Measurements from ENCODE around the gene GSTO1.

Gene GSTO1

GRCh38 chr10:104299031-104299904, 44.6 kb downstream of the GSTO1 start:
- peaks cover 15% of the 10 kb centered on the region; the same call in 1 of the 2 replicates for H3F3A ChIP-seq (ENCODE audit: insufficient read depth, low read length)
- no peak overlapping the region for H3K4me3 ChIP-seq (ENCODE audit: low read length)
- no peaks in the 10 kb centered on the region for H3K9me2 ChIP-seq (replicated peaks; ENCODE audit: insufficient read depth, low read length)
- no peak for TF ChIP-seq CTCF (IDR thresholded peaks at IDR 0.05; ENCODE audit: low read length)
- no peak for TF ChIP-seq EZH2 (optimal IDR thresholded peaks at IDR 0.05; ENCODE audit: low read depth, low read length)
- no peak for TF ChIP-seq EZH2phosphoT487 (IDR thresholded peaks at IDR 0.05; ENCODE audit: low read length)
- no peak overlapping the region for H2AFZ ChIP-seq (ENCODE audit: low read length)
- no peak overlapping the region for H3K27ac ChIP-seq (ENCODE audit: low read length)
- H3K9ac ChIP-seq (ENCODE audit: low read length) = no peak overlapping the region
- no peaks in the 10 kb centered on the region for H3K79me2 ChIP-seq (ENCODE audit: low read length)
- H3K27me3 ChIP-seq (replicated peaks; ENCODE audit: insufficient read depth, low read length) = no peaks in the 10 kb centered on the region
- no peak overlapping the region for H3K4me2 ChIP-seq (ENCODE audit: low read depth, low read length)
- no peaks in the 10 kb centered on the region for H3K9me3 ChIP-seq (replicated peaks; ENCODE audit: insufficient read depth, low read length)
- no peaks in the 10 kb centered on the region for H3K36me3 ChIP-seq (replicated peaks; ENCODE audit: insufficient read depth, low read length)
- H3K4me1 ChIP-seq (ENCODE audit: low read length) = peaks cover 18% of the 10 kb centered on the region
- H4K20me1 ChIP-seq (ENCODE audit: insufficient read depth, low read length) = no peaks in the 10 kb centered on the region
- DNase-seq = no peak

- H3K79me2 ChIP-seq (ENCODE audit: low read length) = no peaks in the 10 kb centered on the region
- peak overlapping the region; percentile 85 for H3K27ac ChIP-seq (ENCODE audit: low read length)
- peak overlapping the region; percentile 81 for H2AFZ ChIP-seq (ENCODE audit: low read length)
- DNase-seq = no peak
- H3K4me2 ChIP-seq (ENCODE audit: low read depth, low read length) = peak overlapping the region; percentile 49
- peaks cover 18% of the 10 kb centered on the region for H3K4me1 ChIP-seq (ENCODE audit: low read length)
- TF ChIP-seq EZH2phosphoT487 (IDR thresholded peaks at IDR 0.05; ENCODE audit: low read length) = no peak
- TF ChIP-seq EZH2 (optimal IDR thresholded peaks at IDR 0.05; ENCODE audit: low read depth, low read length) = no peak
- TF ChIP-seq CTCF (IDR thresholded peaks at IDR 0.05; ENCODE audit: low read length) = no peak
- no peaks in the 10 kb centered on the region for H3K36me3 ChIP-seq (replicated peaks; ENCODE audit: insufficient read depth, low read length)
- H3K9me2 ChIP-seq (replicated peaks; ENCODE audit: insufficient read depth, low read length) = no peaks in the 10 kb centered on the region
- no peaks in the 10 kb centered on the region for H3K9me3 ChIP-seq (replicated peaks; ENCODE audit: insufficient read depth, low read length)
- H3K4me3 ChIP-seq (ENCODE audit: low read length) = 0 out of 2 replicates have a peak overlapping the region, but pooled peaks have one; percentile 4
- H3K27me3 ChIP-seq (replicated peaks; ENCODE audit: insufficient read depth, low read length) = no peaks in the 10 kb centered on the region
- H4K20me1 ChIP-seq (ENCODE audit: insufficient read depth, low read length) = no peaks in the 10 kb centered on the region
- H3K9ac ChIP-seq (ENCODE audit: low read length) = peak overlapping the region; percentile 63
- H3F3A ChIP-seq (ENCODE audit: insufficient read depth, low read length) = peaks cover 15% of the 10 kb centered on the region; the same call in 1 of the 2 replicates
Observed at GRCh38 chr10:104300002-104300735, 45.5 kb downstream of the GSTO1 start.

GRCh38 chr10:104300736-104301292, 46.1 kb downstream of the GSTO1 start:
- Histone ChIP-seq H3K79me2 (ENCODE audit: low read length) (no peaks in the 10 kb centered on the region), H3K9me2 (replicated peaks; ENCODE audit: insufficient read depth, low read length) (no peaks in the 10 kb centered on the region), H3K9ac (ENCODE audit: low read length) (peak overlapping the region; percentile 63), H3K27me3 (replicated peaks; ENCODE audit: insufficient read depth, low read length) (no peaks in the 10 kb centered on the region), H4K20me1 (ENCODE audit: insufficient read depth, low read length) (no peaks in the 10 kb centered on the region), H2AFZ (ENCODE audit: low read length) (peak overlapping the region; percentile 81), H3K4me2 (ENCODE audit: low read depth, low read length) (peak overlapping the region; percentile 49), H3K4me3 (ENCODE audit: low read length) (peak overlapping the region; percentile 17; the same call in 1 of the 2 replicates), H3K27ac (ENCODE audit: low read length) (peak overlapping the region; percentile 85), H3K36me3 (replicated peaks; ENCODE audit: insufficient read depth, low read length) (no peaks in the 10 kb centered on the region), H3K9me3 (replicated peaks; ENCODE audit: insufficient read depth, low read length) (no peaks in the 10 kb centered on the region), H3K4me1 (ENCODE audit: low read length) (peaks cover 18% of the 10 kb centered on the region), H3F3A (ENCODE audit: insufficient read depth, low read length) (peaks cover 15% of the 10 kb centered on the region; the same call in 1 of the 2 replicates)
- TF ChIP-seq EZH2 (optimal IDR thresholded peaks at IDR 0.05; ENCODE audit: low read depth, low read length) = no peak
- no peak for TF ChIP-seq EZH2phosphoT487 (IDR thresholded peaks at IDR 0.05; ENCODE audit: low read length)
- TF ChIP-seq CTCF (IDR thresholded peaks at IDR 0.05; ENCODE audit: low read length) = peak; percentile 56
- DNase-seq = peak; percentile 86
